Neural progenitor cell (in vitro differentiated cells): Measurements from ENCODE around the gene EXOG. TPM values are rescaled to one million over a fixed set of nuclear protein-coding genes. Genes with fewer than 3 reads are reported as not detected.

ENCODE experiments used
- DNase-seq: peaks from one replicate; pipeline ENCODE4 v3.0.0-alpha.2; 2016; ENCODE audit warnings: low spot score
- H2AFZ ChIP-seq: fragments of 200-600 bp; sonication (generic); replicated peaks from 2 replicates; pipeline ENCODE4 v1.6.1; 2016; ENCODE audit warnings: antibody characterized with exemption
- H3F3A ChIP-seq: fragments of 200-600 bp; sonication (generic); 2 replicates; pipeline ENCODE4 v1.6.1; 2016; ENCODE audit warnings: antibody characterized with exemption, low read depth
- H3K27ac ChIP-seq: fragments of 200-600 bp; sonication (generic); 2 replicates; pipeline ENCODE4 v1.5.1; 2016; ENCODE audit warnings: mild to moderate bottlenecking
- H3K27me3 ChIP-seq: fragments of 200-600 bp; sonication (generic); 2 replicates; pipeline ENCODE4 v1.6.1; 2016; ENCODE audit warnings: mild to moderate bottlenecking, moderate library complexity
- H3K36me3 ChIP-seq: fragments of 200-600 bp; sonication (generic); 2 replicates; pipeline ENCODE4 v1.5.1; 2016
- H3K4me1 ChIP-seq: fragments of 200-600 bp; sonication (generic); 2 replicates; pipeline ENCODE4 v1.6.1; 2016; ENCODE audit warnings: mixed run types
- H3K4me2 ChIP-seq: fragments of 200-600 bp; sonication (generic); 2 replicates; pipeline ENCODE4 v1.6.1; 2016
- H3K4me3 ChIP-seq: fragments of 200-600 bp; sonication (generic); 2 replicates; pipeline ENCODE4 v1.5.1; 2016
- H3K79me2 ChIP-seq: fragments of 200-600 bp; sonication (generic); 2 replicates; pipeline ENCODE4 v1.6.1; 2016; ENCODE audit warnings: low read depth
- H3K9ac ChIP-seq: fragments of 200-600 bp; sonication (generic); 2 replicates; pipeline ENCODE4 v1.6.1; 2016
- H3K9me3 ChIP-seq: fragments of 200-600 bp; sonication (generic); 2 replicates; pipeline ENCODE4 v1.5.1; 2016; ENCODE audit warnings: low read depth
- H4K20me1 ChIP-seq: fragments of 200-600 bp; sonication (generic); 2 replicates; pipeline ENCODE4 v1.6.1; 2016; ENCODE audit warnings: low read depth
- H3K27ac Mint-ChIP-seq: 3 replicates; pipeline ENCODE4 v1.8.0; 2021; ENCODE audit warnings: mixed read lengths
- H3K27me3 Mint-ChIP-seq: 2 replicates; pipeline ENCODE4 v1.8.0; 2022; ENCODE audit warnings: low read depth, mild to moderate bottlenecking, inconsistent platforms, moderate library complexity, mixed read lengths; ENCODE audit not compliant: insufficient read depth
- H3K36me3 Mint-ChIP-seq: 3 replicates; pipeline ENCODE4 v1.8.0; 2021; ENCODE audit warnings: mixed read lengths
- H3K4me1 Mint-ChIP-seq: 3 replicates; pipeline ENCODE4 v1.8.0; 2021; ENCODE audit warnings: mixed read lengths
- H3K4me3 Mint-ChIP-seq: 3 replicates; pipeline ENCODE4 v1.8.0; 2021; ENCODE audit warnings: mild to moderate bottlenecking, moderate library complexity, mixed read lengths
- H3K9me3 Mint-ChIP-seq: 3 replicates; pipeline ENCODE4 v1.8.0; 2020; ENCODE audit warnings: mixed read lengths
- CTCF ChIP-seq: fragments of 200-600 bp; sonication (generic); IDR thresholded peaks from 2 replicates; pipeline ENCODE4 v1.5.1; 2017; ENCODE audit warnings: antibody characterized with exemption, mild to moderate bottlenecking
- EZH2 ChIP-seq: fragments of 200-600 bp; sonication (generic); IDR thresholded peaks from 2 replicates; pipeline ENCODE4 v1.6.1; 2017; ENCODE audit warnings: antibody characterized with exemption, mild to moderate bottlenecking, moderate library complexity
- EZH2phosphoT487 ChIP-seq: fragments of 200-600 bp; sonication (generic); IDR thresholded peaks from 2 replicates; pipeline ENCODE4 v1.6.1; 2017; ENCODE audit warnings: antibody characterized with exemption
- total RNA-seq: library from RNA; depleted of rRNA; stranded (reverse); fragments of >200 nt; gene quantifications from 2 replicates; pipeline ENCODE4 v1.2.3, GENCODE V29; 2015; ENCODE audit warnings: low replicate concordance

The EXOG gene
- total RNA-seq, 1 donor from 2014 or later: 11.6 TPM

DNA sequence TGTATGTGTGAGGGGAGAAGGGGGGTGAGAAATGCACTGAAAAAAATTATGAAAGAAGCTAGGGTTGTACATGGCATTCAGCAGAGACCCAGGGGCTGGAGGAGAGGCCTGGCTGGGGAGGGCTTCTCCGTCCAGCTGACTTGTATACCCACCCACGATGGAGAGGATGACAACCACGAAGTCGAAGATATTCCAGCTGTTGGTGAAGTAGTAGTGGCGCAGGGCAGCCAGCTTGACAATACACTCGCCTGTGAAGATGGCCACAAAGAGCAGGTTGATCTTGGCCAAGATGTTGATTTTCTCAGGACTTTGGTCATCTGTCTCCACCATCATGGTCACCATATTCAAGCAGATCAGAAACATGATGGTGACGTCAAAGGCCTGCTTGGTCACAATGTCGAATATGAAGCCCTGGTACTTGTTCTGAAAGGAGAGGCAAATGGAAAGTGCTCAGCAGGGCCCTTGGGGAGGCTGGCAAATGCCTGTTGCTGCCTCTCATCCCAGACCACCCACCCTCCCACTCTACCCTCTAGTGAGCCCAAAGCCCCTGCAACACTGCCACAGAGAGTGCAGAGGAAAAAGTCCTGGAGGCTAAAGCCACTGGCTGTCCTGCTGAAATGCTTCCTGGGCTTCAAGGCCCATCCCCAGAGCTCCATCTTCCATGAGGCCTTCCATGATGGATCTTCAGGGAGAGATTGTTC, 58.1 kb downstream of the EXOG start:
- H3K27ac Mint-ChIP-seq: no peak overlapping the region
- Histone ChIP-seq H3K27ac (no peak overlapping the region), H3K36me3 (no peaks in the 10 kb centered on the region), H3K9ac (no peak overlapping the region), H2AFZ (no peak overlapping the region), H3K79me2 (no peaks in the 10 kb centered on the region), H3K27me3 (no peaks in the 10 kb centered on the region), H3K4me3 (no peak overlapping the region), H4K20me1 (no peaks in the 10 kb centered on the region), H3K4me2 (no peak overlapping the region), H3K9me3 (no peaks in the 10 kb centered on the region), H3F3A (no peaks in the 10 kb centered on the region), H3K4me1 (no peaks in the 10 kb centered on the region)
- peaks cover 8% of the 10 kb centered on the region for H3K9me3 Mint-ChIP-seq
- H3K4me3 Mint-ChIP-seq: no peak overlapping the region
- TF ChIP-seq EZH2: no peak
- no peak for TF ChIP-seq CTCF
- H3K4me1 Mint-ChIP-seq: no peaks in the 10 kb centered on the region
- DNase-seq: no peak
- H3K27me3 Mint-ChIP-seq: peaks cover 12% of the 10 kb centered on the region
- H3K36me3 Mint-ChIP-seq: peaks cover 2% of the 10 kb centered on the region

DNA sequence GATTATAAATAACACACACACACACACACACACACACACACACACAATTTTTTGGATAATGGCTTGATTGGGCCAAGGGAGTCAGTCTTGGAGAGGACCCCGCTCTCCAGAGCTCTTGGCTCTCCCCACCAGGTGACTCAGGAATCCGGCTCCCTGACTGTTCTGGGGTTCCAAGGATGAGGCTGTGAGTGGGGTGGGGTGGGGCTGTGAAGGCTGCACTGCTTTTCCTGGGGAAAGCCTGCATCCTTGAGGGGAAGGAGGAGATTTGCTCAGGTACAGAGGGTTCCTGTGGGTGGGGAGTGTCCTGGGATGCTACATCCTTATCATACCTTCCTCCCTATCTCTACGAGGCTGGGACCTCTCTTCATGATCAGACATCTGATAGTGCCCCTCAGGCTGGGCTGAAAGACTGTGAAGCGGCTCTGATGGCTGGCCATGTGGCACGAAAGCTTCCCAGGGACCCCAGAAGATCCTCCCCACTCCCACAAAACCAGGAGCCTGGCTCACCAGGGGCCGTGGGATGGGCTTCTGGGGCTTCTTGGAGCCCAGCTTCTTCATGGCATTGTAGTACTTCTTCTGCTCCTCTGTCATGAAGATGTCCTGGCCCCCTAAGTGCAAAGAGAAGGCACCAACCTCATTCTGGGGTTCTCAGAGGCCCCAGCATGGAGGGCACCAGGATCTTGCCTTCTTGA, 59.2 kb downstream of the EXOG start:
- peaks cover 12% of the 10 kb centered on the region for H3K27me3 Mint-ChIP-seq
- no peak overlapping the region for H3K4me3 Mint-ChIP-seq

DNA sequence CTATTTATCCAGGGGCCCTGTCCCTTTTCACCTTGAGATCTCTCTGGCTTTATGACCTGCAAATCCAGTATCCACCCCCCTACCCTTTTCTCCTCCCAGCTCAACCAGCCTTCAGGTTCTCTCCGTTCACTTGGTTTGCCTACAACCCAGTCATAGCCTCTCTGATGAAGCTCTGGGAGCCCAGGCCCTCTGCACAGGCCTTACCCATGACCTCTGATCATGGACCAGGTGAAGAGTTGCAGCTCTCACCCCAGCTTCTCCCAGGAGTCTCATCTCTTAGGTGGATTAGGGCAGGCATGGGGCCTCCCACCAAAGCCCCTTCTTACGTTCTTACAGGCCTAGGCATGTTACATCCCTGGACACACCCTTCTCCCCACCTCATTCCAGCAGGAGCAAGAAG, 59.8 kb downstream of the EXOG start:
- H3K4me1 Mint-ChIP-seq: no peaks in the 10 kb centered on the region
- peaks cover 5% of the 10 kb centered on the region for H3K9me3 Mint-ChIP-seq
- Histone ChIP-seq H3K9me3 (no peaks in the 10 kb centered on the region), H3K27ac (no peak overlapping the region), H3K36me3 (no peaks in the 10 kb centered on the region), H3K27me3 (no peaks in the 10 kb centered on the region), H3F3A (no peaks in the 10 kb centered on the region), H3K9ac (no peak overlapping the region), H3K4me2 (no peak overlapping the region), H3K79me2 (no peaks in the 10 kb centered on the region), H4K20me1 (no peaks in the 10 kb centered on the region), H3K4me3 (no peak overlapping the region), H3K4me1 (no peaks in the 10 kb centered on the region), H2AFZ (no peak overlapping the region)
- no peak for TF ChIP-seq CTCF
- no peak for TF ChIP-seq EZH2phosphoT487
- no peak for TF ChIP-seq EZH2
- H3K36me3 Mint-ChIP-seq: no peaks in the 10 kb centered on the region
- H3K27me3 Mint-ChIP-seq: peaks cover 10% of the 10 kb centered on the region
- no peak overlapping the region for H3K4me3 Mint-ChIP-seq
- no peak for DNase-seq
- no peak overlapping the region for H3K27ac Mint-ChIP-seq

More for the DNA sequence above, 59.2 kb downstream of the EXOG start:
- Histone ChIP-seq H2AFZ (no peak overlapping the region), H3F3A (no peaks in the 10 kb centered on the region), H3K9ac (no peak overlapping the region), H3K4me3 (no peak overlapping the region), H3K4me1 (no peaks in the 10 kb centered on the region), H4K20me1 (no peaks in the 10 kb centered on the region), H3K27me3 (no peaks in the 10 kb centered on the region), H3K79me2 (no peaks in the 10 kb centered on the region), H3K4me2 (no peak overlapping the region), H3K36me3 (no peaks in the 10 kb centered on the region), H3K27ac (no peak overlapping the region), H3K9me3 (no peaks in the 10 kb centered on the region)
- H3K4me1 Mint-ChIP-seq: no peaks in the 10 kb centered on the region
- H3K36me3 Mint-ChIP-seq: no peaks in the 10 kb centered on the region
- TF ChIP-seq EZH2phosphoT487: no peak
- TF ChIP-seq EZH2: no peak
- TF ChIP-seq CTCF: no peak
- H3K27ac Mint-ChIP-seq: no peak overlapping the region
- DNase-seq: no peak
- H3K9me3 Mint-ChIP-seq: peaks cover 5% of the 10 kb centered on the region
